Stimulated activated CD4-positive, alpha-beta T cell treated with anti-CD3 and anti-CD28 coated beads, Interleukin-4, amount 100 ng/mL, for 1 hour (primary cell): ENCODE measurements around the gene PRSS53.
A peak's percentile ranks its signal among the peaks of the same experiment; 100 is the strongest.

Experiments
- DNase-seq: peaks from one replicate; pipeline ENCODE4 v3.0.0-alpha.2; 2020

The PRSS53 gene

GRCh38 chr16:31036691-31037090, 52.1 kb downstream of the PRSS53 start:
- no peak for DNase-seq

GRCh38 chr16:31033709-31034492, 54.8 kb downstream of the PRSS53 start:
- peak; percentile 87 for DNase-seq
